GM08714 (cell line): ENCODE results near the gene SPATA31C1.
"Not testable (repeated sequence)": the region's sequence is repeated elsewhere in the genome, so short reads cannot be mapped to it uniquely, and the experiment has no call there.

Experiments used
- H3K4me3 ChIP-seq: fragments of 200-500 bp; sonication (Bioruptor generic); 2 replicates; pipeline ENCODE4 v1.5.1; 2014; ENCODE audit warnings: mild to moderate bottlenecking, low read length, inconsistent platforms
- ZNF274 ChIP-seq: IDR thresholded peaks from 2 replicates; pipeline ENCODE4 v1.6.1; 2012; ENCODE audit warnings: mild to moderate bottlenecking, low read depth, low read length

The SPATA31C1 gene

DNA sequence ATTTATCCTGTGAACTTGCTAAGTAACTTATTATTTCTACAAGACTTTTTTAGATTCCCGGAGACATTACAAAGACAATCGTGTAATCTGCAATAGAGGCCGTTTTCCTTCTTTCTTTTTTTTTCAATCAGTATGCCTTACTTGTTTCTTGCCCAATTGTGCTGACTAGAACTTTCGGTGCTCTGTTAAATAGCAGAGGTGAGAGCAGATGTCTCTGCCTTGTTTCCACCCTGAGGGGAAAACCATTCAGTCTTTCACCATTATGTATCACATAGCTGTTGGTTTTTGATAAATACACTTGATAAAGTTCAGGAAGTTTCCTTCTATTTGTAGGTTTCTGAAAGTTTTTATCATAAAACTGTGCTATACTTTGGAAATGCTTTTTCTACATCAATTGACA lies 24.8 kb upstream of the SPATA31C1 start:
- no peak overlapping the region for H3K4me3 ChIP-seq
- no peak for TF ChIP-seq ZNF274

DNA sequence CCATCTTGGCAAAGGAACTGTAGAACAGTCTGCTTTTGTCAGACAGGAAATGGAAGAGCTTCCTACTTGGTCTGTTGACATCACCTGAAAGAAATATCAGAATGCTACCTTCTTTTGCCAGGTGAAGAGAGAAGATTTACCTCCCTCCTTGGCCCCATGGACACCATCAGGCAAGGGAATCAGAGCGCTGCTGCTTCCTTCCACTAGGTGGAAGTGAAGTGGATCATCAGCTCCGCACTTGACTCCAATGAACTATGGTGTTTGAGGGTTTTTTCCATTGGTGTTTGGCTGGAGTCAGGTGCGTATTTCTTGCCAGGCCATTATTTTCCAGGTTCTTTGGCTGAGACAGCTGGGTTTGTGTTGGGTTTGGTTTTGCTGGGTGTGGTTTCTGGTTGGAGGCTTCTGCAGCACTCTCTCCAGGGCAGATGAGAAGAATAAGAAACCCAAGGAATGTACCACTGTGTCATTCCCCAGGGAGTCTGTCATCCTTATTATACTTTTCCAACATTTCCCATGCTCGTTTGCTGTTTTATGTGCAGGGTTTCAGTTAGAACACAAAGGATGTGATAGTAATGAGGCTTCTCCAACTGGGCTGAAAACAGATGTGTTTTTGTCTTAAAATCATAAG lies 22.6 kb upstream of the SPATA31C1 start:
- TF ChIP-seq ZNF274: no peak
- no peak overlapping the region for H3K4me3 ChIP-seq

DNA sequence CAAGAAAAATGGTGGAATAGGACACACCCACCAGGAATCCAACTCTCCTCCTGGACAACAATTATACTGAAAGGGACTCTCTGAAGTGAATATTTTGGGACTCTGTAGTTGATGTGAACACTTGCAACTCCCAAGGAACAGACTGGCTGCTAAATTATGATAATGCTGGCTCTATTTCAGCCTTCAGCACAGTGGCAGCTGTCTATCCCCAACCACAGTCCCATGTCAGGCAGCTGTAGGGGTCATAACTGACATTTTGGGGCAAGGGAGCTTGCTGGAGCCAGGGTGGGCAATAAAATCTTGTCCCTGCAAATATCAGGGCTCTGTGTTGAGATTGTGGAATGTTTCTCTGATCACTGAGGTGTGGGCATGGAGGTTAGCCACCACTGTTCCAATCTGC lies 20.9 kb upstream of the SPATA31C1 start:
- H3K4me3 ChIP-seq: no peak overlapping the region
- no peak for TF ChIP-seq ZNF274

DNA sequence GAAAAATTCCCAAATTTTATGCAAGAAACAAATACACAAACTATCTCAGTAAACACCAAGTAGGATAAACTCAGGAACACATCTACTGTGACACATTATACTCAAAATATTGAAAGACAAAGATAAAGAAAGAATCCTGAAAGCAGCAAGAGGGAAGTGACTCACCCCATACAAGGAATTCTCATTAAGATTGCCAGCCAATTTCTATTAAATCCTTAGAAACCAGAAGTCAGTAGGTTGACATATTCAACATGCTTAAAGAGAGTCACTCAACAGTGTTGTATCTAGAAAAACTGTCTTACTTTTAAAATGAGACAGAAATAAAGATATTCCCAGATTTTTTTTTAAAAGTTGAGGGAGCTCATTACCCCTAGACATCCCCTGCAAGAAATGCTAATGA lies 19.6 kb upstream of the SPATA31C1 start:
- H3K4me3 ChIP-seq: no peak overlapping the region
- no peak for TF ChIP-seq ZNF274

DNA sequence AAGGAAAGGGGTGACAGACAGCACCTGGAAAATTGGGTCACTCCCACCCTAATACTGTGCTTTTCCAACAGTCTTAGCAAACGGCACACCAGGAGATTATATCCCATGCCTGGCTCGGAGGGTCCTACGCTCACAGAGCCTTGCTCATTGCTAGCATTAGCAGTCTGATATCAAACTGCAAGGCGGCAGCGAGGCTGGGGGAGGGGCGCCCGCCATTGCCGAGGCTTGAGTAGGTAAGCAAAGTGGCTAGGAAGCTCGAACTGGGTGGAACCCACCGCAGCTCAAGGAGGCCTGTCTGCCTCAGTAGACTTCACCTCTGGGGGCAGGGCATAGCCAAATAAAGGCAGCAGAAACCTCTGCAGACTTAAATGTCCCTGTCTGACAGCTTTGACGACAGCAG lies 15.4 kb upstream of the SPATA31C1 start:
- not testable (repeated sequence) for H3K4me3 ChIP-seq

DNA sequence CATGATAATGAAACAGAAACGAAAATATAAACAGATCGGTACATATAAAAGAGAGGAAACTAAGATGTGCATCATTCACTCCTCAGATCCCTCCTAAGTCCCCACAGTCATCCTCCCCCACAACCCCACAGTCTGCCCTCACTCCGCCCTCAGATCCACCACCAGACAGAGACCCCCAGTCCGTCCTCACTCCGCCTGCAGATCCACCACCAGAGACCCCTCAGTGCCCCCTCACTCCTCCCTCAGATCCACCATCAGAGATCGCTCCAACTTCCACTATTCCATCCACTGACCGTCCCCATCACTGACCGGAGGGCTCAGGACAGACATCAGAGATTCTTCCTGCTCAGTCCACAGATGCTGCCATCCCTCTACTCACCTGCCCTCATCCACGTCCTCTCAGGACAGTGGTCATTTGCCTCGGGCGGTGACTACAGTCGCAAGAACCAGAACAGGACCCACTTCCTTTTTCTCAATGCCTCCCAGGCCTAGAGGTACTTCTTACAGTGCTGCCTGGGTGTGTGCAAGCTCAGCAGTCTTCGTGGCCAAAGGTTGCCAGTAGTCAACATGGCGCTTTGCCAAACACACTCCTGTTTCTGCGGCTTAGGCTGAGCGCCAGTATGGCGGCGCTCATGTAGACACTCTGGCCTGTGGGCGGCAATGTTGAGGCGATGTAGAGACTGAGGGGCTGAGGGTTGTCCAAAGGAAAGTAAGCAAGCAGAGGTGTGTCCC lies 8.3 kb upstream of the SPATA31C1 start:
- no peak overlapping the region for H3K4me3 ChIP-seq
- TF ChIP-seq ZNF274: no peak

DNA sequence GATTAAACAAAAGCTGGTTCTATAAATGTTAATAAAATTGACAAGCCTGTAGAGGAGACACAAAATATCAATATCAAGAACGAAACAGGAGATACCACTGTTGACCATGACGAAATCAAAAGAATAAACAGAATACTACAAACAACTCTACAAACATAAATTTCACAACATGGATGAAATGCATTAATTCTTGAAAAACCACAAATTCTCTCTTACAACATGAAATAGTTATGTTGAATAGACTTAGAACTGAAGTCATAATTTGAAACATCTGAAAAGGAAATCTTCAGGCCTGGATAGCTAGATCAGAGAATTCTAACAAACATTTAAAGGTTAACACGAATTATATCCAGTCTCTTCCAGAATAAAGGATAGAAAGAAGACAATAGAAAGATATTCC lies 6.9 kb upstream of the SPATA31C1 start:
- TF ChIP-seq ZNF274: no peak
- H3K4me3 ChIP-seq: no peak overlapping the region

DNA sequence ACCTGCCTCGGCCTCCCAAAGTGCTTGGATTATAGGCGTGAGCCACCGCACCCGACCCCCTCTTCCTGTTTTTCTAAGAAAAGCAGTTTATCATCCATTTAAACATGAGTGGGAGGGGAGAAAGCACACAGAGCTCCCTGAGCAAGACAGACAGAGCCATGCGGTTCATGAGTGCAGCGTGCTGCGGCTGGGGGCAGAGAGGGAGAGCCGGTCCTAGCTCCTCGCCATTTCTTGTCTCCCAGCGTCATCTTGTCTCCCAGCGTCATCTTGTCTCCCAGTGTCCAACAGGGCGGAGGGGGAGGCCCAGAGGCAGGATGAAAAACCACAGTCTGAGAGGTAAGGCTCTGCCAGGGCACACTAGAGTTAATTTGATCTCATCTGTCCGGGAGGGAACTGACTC lies 1.3 kb downstream of the SPATA31C1 start:
- not testable (repeated sequence) for H3K4me3 ChIP-seq

DNA sequence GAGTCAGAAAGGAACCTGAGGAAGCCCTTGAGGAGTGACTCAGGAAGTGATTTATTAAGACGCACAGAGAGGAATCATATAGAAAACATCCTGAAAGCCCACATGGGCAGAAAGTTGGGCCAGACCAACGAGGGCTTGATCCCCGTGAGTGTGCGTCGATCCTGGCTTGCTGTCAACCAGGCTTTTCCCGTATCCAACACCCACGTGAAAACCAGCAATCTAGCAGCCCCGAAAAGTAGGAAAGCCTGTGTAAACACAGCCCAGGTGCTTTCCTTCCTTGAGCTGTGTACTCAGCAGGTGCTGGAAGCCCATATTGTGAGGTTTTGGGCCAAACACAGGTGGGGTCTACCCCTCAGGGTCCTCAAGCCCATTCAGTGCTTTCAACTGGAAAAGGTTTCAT lies 3.8 kb downstream of the SPATA31C1 start:
- H3K4me3 ChIP-seq: not testable (repeated sequence)

DNA sequence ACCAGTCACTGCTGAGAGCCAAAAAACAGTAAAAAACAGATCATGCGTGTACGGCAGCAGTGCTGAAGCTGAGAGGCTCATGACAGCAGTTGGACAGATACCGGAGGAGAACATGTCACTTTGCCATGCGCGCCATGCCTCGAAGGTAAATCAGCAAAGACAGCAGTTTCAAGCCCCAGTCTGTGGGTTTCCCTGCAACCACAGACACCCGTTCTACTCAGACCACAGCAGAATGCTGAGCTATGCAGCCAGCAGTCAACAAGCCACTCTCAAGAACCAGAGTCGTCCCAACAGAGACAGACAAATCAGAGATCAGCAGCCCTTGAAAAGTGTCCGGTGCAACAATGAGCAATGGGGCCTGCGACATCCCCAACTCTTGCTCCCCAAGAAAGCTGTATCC lies 5.2 kb downstream of the SPATA31C1 start:
- H3K4me3 ChIP-seq: not testable (repeated sequence)

DNA sequence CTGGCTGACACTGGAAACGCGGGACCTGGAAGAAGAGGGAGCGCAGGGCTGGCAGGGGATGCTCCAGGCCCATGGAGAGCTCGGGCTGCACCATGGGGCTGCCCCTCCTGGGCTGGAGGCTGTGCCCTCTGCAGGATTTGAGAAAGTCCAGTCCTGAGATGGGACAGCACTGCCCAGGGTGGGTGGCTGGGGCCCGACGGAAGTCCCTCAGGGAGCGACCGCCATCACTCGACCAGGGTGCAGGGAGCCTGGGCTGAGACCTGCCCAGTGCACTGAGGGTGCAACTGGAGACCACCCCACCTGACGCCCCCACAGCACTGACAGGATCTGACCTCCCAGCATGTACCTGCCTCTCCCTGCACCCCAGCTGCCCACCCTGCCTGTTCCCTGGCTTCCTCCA lies 7.1 kb downstream of the SPATA31C1 start:
- not testable (repeated sequence) for H3K4me3 ChIP-seq

DNA sequence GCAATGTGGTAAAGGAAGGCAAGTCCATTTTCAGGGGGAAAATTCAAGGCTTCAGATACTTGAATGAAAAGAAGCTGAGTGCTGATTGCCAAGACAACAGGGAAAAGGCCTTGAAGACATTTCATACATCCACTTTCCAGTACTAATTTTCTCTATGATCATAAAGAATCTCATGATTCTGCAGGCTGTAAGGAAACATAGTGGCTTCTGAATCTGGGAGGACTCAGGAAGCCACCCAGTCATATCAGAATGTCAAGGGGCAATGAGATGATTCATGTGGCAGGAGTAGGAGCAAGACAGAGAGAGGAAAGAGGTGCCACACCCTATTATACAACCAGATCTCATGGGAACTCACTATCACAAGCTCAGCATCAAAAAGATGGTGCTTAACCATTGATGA lies 11.4 kb downstream of the SPATA31C1 start:
- H3K4me3 ChIP-seq: not testable (repeated sequence)

DNA sequence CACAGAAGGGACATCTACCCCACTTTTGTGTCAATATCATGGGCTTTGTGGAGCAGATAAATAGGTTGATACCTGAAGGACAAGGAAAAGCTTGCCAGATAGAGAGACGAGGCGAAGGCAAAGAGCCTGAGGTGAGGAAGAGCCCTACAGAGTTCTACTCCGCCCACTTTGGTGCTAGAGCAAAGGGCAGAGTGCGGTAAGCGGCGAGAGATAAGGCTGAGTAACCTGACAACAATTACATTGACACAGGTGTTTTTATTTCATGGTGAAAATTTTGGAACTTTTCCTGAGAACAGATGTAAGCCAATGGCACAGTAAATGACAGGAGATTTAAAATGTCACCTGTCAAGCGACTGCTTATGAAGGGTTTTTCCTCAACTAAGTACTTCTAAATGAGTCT lies 16.7 kb downstream of the SPATA31C1 start:
- H3K4me3 ChIP-seq: not testable (repeated sequence)

DNA sequence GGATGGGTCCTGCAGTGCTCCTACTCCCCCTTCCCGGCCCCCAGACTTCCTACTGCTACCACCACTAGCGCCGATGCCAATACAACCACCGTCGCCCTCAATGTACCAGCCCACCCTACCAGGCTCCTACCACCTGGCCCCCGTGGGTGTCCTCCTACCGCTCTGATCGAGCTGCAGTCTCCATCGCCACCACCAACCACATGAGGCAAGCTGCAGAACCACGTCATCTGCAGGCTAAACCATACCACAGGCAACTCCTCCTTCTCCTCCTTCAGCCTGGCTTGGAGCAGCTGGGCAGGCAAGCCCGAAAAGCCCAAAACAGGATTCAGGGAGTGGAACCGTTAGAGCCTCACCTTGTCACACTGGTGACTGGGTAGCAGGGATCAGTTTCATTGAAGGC lies 19.6 kb downstream of the SPATA31C1 start:
- H3K4me3 ChIP-seq: not testable (repeated sequence)

DNA sequence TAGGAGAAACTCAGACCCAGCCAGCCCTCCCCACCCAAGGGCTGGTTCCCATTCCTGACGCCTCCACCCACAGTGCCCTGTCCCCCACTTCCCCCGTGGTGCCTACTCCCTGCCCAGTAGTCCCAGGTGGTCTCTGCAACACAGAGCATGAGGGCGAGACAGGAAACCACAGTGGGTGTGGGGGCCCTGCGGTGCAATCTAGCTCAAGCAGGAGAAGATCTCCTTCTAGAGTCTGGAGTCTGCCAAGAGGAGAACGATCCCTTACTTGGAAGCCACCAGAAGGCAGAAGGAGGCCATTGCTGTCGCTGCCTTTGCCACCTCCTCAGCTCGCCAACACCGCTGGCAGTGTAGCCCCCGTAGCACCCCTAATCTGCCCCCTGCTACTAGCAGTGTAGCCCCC lies 20.2 kb downstream of the SPATA31C1 start:
- not testable (repeated sequence) for H3K4me3 ChIP-seq

DNA sequence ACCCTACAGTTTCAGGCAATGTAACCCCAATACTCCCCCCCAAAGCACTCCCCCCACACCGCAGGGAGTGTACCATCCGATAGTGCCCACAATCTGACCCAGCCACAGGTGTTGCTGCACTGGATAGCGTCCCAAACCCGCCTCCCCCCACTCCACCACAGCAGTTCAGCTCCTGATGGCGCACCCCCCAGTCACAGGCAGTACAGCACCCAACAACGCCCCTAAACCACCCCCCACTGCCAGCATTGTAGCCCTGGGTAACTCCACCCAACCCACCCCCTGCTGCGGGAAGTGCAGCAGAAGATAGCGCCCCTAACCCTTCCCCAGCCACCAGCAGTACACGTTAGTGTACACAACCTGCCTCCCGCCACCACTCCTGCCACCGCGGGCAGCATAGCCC lies 20.6 kb downstream of the SPATA31C1 start:
- H3K4me3 ChIP-seq: not testable (repeated sequence)

DNA sequence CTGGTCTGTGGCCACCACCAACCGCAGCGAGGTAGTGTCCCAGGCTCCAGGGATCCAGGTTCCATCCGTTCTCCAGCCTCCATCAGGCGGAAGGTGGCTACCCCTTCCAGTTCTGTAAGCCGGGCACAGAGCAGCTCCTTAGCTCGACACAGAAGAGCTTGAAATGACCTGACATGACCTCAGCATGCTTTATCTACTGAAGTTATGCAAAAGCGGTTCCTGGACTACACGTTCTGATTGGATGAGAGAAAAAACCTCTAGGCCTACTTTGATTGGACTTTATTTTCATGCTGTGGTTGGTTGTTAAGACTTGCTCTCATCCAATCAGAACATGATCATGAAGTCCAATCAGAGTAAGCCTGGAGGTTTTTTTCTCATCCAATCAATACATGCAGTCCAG lies 21.3 kb downstream of the SPATA31C1 start:
- H3K4me3 ChIP-seq: not testable (repeated sequence)
